Esophagus squamous epithelium (tissue), 4 donors: ENCODE results near the gene PTPRM.

Source experiments
- CTCF ChIP-seq, 6 experiments: fragments of 450-650 bp in 4 of 6; fragments of 200-600 bp in 2 of 6; sonication (generic) in 2 of 6; IDR thresholded peaks; one replicate each; pipeline ENCODE4 v1.5.1; 2016 to 2019; ENCODE audit warnings: antibody characterized with exemption in 6 of 6, mild to moderate bottlenecking in 4 of 6, moderate library complexity in 4 of 6
- POLR2A ChIP-seq, 4 donors: fragments of 450-650 bp; IDR thresholded peaks; one replicate each; pipeline ENCODE4 v1.6.1; 2017; ENCODE audit warnings: antibody characterized with exemption in 4 of 4, mild to moderate bottlenecking in 4 of 4, moderate library complexity in 3 of 4

GRCh38 chr18:7740821-7741220 lies 173.7 kb downstream of the PTPRM start:
- TF ChIP-seq CTCF (IDR thresholded peaks at IDR 0.05) (no peak), POLR2A (IDR thresholded peaks at IDR 0.05) (no peak)
